GM18861 (cell line): ENCODE data around the gene TTLL11.
"Not testable (repeated sequence)": the region's sequence is repeated elsewhere in the genome, so short reads cannot be mapped to it uniquely, and the experiment has no call there.

Experiments
- ATAC-seq: cut with Tn5 transposase; IDR thresholded peaks from one replicate; pipeline ENCODE4 v1.9.1; 2021; ENCODE audit not compliant: unreplicated experiment

TTLL11 gene

GRCh38 chr9:121912812-121913627 is 180.1 kb downstream of the TTLL11 start:
- ATAC-seq, result no peak

DNA sequence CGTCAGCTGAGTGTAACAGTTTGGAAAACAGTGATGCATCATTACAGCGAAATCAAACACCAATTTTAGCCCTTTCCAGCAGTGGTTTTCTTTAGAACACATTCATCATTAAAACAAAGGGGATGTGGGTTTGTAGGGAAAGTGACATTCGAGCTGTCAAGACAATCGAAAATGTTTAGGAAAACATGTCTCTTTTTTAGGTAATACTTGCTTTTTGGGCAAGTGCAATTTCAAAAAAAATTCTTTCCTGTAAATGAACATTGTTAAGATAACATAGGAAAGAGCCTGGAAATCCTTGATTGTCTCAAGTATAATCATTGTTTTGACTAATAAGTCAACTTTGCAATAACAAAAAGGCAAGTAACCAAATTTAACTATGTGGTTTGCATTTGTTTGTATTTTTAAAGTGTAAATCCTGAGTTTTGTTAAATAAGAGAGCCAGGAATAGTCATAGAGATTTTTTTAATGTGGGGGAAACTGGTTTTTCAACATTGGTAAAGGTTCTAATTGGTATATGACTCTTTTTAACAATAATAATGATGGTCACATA is 182.5 kb downstream of the TTLL11 start:
- ATAC-seq, result no peak

GRCh38 chr9:121909111-121909510 is 184.0 kb downstream of the TTLL11 start:
- ATAC-seq, result no peak

DNA sequence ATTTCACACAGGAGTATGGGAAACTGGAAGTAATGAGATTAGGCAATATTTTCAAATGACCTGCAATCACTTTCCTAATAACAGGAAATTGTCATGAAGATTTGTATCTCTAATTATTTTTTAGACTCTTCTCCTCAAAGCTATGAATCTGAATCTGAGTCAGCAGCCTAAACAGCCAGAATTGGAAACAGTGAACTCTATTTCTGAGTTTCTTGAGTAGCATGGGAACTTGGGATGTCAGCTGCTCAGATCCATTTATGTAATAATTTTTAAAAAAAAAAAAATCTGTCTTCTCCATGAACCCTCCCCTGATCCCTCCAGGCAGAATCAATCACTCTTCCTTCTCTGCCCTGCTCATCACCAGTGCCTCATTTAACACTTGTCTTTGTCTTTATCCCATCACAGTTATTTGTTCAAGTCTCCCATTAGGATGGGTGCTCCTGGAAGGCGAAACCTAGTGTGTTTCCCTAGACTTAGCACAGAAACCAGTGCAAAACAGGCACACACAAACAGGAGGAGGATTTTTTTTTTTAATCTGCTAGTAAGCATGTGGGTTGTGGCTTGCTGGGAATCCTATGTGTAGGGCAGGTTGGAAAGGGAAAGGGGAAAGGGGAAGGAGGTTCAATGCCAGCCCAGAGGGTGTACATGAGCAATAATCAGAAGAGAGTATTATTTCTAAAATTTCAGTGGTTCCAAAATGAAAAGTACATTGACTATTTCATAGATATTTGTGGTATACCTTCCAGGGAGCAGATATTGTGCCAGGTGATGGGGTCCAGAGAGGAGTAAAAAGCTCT is 186.8 kb downstream of the TTLL11 start:
- no peak for ATAC-seq

DNA sequence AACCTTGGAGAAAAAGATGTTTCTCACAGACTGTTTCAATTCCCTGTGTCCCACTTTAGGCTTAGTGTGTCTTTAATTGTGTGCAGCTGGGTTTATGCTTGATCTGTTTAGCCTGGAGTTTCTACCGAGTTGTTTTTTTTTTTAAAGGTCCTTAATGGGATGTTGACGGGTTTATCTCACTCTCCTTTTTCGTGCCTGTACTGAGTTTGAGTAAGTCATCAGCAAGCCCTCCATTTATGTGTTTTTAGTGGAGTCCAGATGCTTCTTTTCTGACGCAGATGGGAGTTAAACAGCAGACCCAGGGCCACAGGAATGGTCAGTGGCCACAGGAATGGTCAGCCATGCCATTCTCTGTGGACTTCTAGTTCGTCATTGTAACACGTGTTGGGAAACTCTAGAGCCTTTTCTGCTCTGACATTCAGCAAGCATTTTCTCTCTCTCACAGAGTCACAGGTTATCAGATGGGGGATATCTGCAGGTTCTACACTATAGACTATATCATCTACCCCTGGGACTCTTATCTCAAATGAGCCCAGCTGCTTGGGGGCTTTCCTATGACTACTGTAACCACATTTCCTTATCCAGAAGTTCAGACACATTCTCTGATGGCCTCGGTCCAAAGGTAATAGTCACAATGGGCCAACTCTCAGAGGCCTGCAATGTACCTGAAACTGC is 190.5 kb downstream of the TTLL11 start:
- no peak for ATAC-seq

DNA sequence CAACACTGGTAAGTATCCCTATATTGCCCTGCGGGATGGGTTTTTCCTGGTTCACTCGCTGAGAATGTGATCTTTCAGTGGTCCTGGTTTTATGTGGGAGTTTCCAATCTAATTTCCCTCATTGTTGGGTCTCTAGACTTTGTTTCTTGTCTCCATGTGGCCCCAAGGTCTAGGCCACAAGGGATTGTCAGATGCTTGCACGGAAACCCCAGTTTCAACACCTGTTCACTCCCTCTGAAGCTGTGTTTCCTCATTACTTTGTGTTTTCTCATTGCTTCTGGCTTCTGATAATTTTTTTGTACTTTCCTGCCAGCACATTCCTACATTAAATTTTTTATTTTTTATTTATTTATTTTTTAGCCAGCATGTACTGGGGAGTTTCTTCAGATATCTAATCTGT is 191.5 kb downstream of the TTLL11 start:
- no peak for ATAC-seq

GRCh38 chr9:121900163-121900562 is 192.9 kb downstream of the TTLL11 start:
- ATAC-seq, result no peak

DNA sequence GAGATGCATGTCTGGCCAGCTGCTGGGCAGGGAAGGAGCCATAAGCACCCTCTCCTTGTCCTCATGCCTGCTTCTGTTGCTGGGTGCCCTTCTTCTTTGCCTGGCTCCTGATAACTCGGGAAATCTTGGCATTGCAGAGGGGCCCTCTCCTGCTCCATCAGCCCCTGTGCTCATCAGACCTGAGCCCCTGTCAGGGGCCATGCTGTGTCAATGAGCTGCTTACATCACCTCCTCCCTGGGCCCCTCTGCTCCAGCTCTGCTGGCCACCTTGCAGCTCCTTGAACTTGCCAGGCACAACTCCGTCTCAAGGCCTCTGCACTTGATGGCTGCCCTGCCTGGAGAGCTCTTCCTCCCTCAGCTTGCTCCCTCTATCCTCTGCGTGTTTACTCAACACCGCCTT is 194.3 kb downstream of the TTLL11 start:
- no peak for ATAC-seq

- no peak for ATAC-seq
Measured at GRCh38 chr9:121897140-121897539, 196.0 kb downstream of the TTLL11 start.

- ATAC-seq, result no peak
Measured at GRCh38 chr9:121896545-121896943, 196.6 kb downstream of the TTLL11 start.

DNA sequence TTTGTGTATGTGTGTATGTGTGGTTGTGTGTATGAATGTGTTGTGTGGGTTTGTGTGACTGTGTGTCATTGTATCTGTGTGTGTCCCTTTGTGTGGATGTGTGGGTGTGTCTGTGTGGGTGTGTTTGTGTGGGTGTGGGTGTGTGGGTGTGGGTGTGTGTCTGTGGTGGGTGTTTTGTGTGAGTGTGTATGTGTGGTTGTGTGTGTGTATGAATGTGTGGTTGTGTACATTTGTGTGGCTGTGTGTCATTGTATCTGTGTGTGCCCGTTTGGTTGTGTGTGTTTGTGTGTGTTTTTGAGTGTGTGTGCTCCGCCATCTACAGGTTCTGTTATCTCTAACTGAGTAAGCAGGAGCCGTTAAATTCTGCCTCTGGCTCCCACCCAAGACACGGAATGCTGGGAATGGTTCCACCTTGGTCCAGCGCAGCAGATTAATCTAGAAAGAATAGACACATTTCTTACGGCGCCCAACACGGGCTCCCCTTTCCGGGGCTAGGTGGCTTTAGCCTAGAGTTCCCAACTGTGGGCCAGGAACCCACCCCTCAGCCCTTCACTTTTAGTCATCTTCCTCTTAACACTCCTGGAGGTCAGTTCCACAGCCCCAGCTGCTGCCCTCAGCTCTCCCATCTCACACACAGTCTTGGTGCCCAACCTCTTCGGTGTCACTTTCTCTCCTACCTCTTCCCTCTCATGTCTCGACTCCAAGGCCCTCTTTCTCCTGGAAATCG is 197.1 kb downstream of the TTLL11 start:
- ATAC-seq, result no peak

DNA sequence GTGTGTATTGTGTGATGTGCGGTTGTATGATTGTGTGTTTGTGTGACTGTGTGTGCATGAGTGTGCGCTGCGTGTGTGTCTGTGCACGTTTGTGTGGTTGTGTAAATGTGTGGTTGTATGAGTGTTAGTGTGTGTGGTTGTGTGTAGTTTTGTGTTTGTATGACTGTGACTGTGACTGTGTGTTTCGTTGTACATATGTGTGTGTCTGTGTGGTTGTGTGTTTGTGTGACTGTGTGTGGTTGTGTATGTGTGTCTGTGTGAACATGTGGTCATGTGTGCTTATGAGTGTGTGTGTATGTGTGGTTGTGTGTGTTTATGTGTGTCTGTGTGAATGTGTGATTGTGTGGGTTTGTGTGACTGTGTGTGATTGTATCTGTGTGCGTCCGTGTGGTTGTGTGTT is 197.8 kb downstream of the TTLL11 start:
- ATAC-seq, result no peak

- not testable (repeated sequence) for ATAC-seq
Measured at GRCh38 chr9:121894380-121894779, 198.7 kb downstream of the TTLL11 start.

DNA sequence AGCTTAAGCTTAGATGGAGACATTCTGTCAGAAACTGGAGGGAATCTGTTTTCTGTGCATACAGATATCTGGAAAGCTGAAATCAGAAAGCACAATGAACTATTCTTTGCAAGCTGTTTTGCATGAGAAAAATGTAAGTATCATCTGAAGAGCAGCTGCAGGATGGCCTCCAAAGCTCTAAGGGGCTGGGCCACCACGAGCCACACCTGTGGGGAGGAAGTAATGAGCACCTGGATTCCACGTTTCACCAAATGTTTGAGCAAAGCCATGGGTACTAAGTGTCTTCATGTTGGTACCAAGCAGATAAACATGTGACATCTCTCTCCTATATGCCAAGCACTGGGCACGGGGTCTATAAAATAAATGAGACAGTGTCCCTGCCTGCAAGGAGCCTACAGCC is 199.3 kb downstream of the TTLL11 start:
- no peak for ATAC-seq

DNA sequence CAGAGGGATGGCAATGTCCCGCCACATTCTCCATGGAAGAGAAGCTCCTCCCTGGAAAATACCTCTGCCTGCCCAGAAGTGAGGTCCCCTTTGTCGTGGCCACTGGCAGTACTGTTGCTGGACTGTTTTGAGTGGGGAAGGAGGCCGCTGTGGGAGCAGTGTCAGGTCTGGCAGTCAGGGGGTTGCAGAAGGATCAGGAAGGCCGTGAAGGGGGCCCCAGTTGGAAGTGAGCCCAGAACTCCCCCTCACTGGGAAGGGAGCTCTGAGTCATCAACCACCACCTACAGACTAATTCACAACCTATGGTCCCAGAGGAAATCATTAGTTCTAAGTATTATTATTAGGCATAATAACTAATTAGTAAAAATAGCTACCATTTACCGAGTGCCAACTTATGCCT is 200.4 kb downstream of the TTLL11 start:
- ATAC-seq, result no peak

GRCh38 chr9:121890746-121891145 is 202.4 kb downstream of the TTLL11 start:
- no peak for ATAC-seq

- ATAC-seq, result no peak
Measured at GRCh38 chr9:121889990-121890563, 203.0 kb downstream of the TTLL11 start.

GRCh38 chr9:121888438-121888775 is 204.7 kb downstream of the TTLL11 start:
- ATAC-seq, result no peak

DNA sequence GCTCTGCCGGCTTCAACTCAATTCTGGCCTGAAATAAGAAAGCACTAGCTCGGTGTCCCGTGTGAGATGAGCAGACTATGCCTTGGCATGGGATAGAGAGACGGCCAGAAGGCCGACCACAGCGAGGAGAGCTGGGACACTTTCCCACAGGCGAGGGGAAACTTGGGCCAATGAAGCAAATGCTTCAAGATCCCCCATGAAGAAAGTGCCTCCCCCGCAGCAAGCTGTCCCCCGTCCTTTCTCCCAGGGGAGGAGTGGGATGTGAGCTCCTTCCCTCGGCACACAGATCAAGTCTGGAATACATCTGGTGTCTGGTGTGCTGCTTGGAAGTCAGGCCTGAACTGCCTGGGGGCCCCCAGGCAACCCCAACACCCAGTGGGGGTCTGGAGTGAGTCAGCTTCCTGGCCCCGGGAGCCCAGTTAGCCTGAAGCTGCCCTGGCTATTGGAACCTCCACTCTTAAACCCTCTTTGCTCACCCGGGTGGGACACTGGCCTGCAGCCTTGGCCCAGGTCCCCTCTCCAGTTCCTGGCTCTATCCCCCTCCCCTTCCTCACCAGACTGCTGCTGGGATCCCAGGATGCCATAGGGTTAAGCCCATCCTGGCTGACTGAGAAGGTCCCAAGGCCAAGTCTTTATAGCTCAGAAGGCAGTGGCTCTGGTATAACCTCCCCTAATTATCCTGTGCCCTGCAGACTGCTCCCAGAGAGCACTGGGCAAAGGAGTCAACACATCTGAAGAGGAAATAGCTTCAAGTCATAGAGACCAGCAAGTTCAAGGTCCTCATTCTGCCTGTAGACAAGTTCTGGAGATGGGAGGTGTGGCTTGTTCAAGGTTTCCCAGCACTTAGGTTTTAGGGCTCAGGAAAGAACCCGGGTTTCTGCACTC is 205.3 kb downstream of the TTLL11 start:
- ATAC-seq, result no peak
